ENCODE measurements around the gene NALCN.

GRCh38 chr13:101231751-101232428 lies 184.4 kb downstream of the NALCN start:
- TF ChIP-seq ZNF274 (IDR thresholded peaks at IDR 0.05; ENCODE audit: borderline replicate concordance, extremely low read depth, low read length), result no peak
- TF ChIP-seq TBP (IDR thresholded peaks at IDR 0.05; ENCODE audit: low read depth, low read length), result no peak
- TF ChIP-seq CTCF (IDR thresholded peaks at IDR 0.05; ENCODE audit: control extremely low read depth in 1 of 3, insufficient read depth in 1 of 3, low read depth in 1 of 3, low read length in 3 of 3), result no peak
- no peak for TF ChIP-seq TCF12 (IDR thresholded peaks at IDR 0.05; ENCODE audit: low read depth, low read length)
- TF ChIP-seq CHD1 (IDR thresholded peaks at IDR 0.05; ENCODE audit: low read depth, low read length), result no peak
- no peak for TF ChIP-seq YY1 (IDR thresholded peaks at IDR 0.05; ENCODE audit: low read depth, low read length)
- no peak for TF ChIP-seq HDAC6 (IDR thresholded peaks at IDR 0.05; ENCODE audit: low read depth, low read length)
- TF ChIP-seq RAD21 (IDR thresholded peaks at IDR 0.05 in 1 of 2, conservative IDR thresholded peaks at IDR 0.05 in 1 of 2; ENCODE audit: low read depth in 2 of 2, low read length in 2 of 2), result no peak

Measured in H1 (cell line).